ENCODE measurements around the gene TGM5. TPM values are rescaled to one million over a fixed set of nuclear protein-coding genes. Genes with fewer than 3 reads are reported as not detected.

Gene TGM5
- total and polyA plus RNA-seq, 2 donors (not counting 3 experiments of a cell fraction or from before 2014, with no cell fraction given), result not detected

GRCh38 chr15:43249236-43249635, 17.5 kb downstream of the TGM5 start:
- CTCF ChIA-PET, result interaction anchor here (4.6 kb wide), 1 partner anchor 23 kb away, joined by 28 read pairs; no protein-coding TSS in a partner anchor
- Histone ChIP-seq H3K9me1 (replicated peaks; ENCODE audit: control insufficient read depth, extremely low read depth, insufficient read depth, low read length) (no peaks in the 10 kb centered on the region), H2AFZ (ENCODE audit: low read depth, low read length) (no peak overlapping the region), H3K36me3 (ENCODE audit: control insufficient read depth in 2 of 2, extremely low read depth in 1 of 2, insufficient read depth in 2 of 2, low read length in 2 of 2) (no peaks in the 10 kb centered on the region), H3K4me3 (replicated peaks in 1 of 3; ENCODE audit: insufficient read depth in 1 of 3, low read depth in 1 of 3, low read length in 3 of 3) (no peak overlapping the region), H3K9me3 (replicated peaks; ENCODE audit: control insufficient read depth, insufficient read depth, low read length) (no peaks in the 10 kb centered on the region), H3K9ac (replicated peaks; ENCODE audit: extremely low read depth, insufficient read depth, low read length) (no peak overlapping the region), H4K20me1 (replicated peaks; ENCODE audit: control insufficient read depth, extremely low read depth, insufficient read depth, low read length) (no peaks in the 10 kb centered on the region), H3K27ac (ENCODE audit: insufficient read depth, low read depth, low read length) (no peak overlapping the region), H3K4me1 (ENCODE audit: control insufficient read depth, extremely low read depth, insufficient read depth, low read length) (no peaks in the 10 kb centered on the region), H3K4me2 (ENCODE audit: insufficient read depth, low read length) (no peak overlapping the region), H3K79me2 (ENCODE audit: control insufficient read depth, insufficient read depth, low read length) (no peaks in the 10 kb centered on the region), H3K27me3 (ENCODE audit: control insufficient read depth in 2 of 2, insufficient read depth in 2 of 2, low read length in 2 of 2) (peaks cover 9 to 12% of the 10 kb centered on the region in 2 experiments)
- TF ChIP-seq, protein P1, sequence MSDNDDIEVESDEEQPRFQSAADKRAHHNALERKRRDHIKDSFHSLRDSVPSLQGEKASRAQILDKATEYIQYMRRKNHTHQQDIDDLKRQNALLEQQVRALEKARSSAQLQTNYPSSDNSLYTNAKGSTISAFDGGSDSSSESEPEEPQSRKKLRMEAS (IDR thresholded peaks at IDR 0.05; ENCODE audit: insufficient read depth, insufficient read length), result no peak
- no peak for TF ChIP-seq FOS (IDR thresholded peaks at IDR 0.05; ENCODE audit: borderline replicate concordance, insufficient read depth, low read length)
- no peak for TF ChIP-seq CTCF (IDR thresholded peaks at IDR 0.05; ENCODE audit: extremely low read depth in 1 of 2, insufficient read depth in 1 of 2, low read depth in 1 of 2, low read length in 2 of 2)
- no peak for TF ChIP-seq EZH2 (IDR thresholded peaks at IDR 0.05; ENCODE audit: borderline replicate concordance, low read depth, low read length, severe bottlenecking)
- TF ChIP-seq GATA2 (IDR thresholded peaks at IDR 0.05; ENCODE audit: insufficient read depth, insufficient read length, low read depth, low read length), result no peak
- no peak for TF ChIP-seq MYC (IDR thresholded peaks at IDR 0.05; ENCODE audit: low read depth, low read length)
- no peak for TF ChIP-seq POLR2AphosphoS5 (IDR thresholded peaks at IDR 0.05; ENCODE audit: insufficient read depth, low read depth, low read length)
- no peak for TF ChIP-seq POLR2A (IDR thresholded peaks at IDR 0.05; ENCODE audit: low read depth, low read length)
- POLR2A ChIA-PET, result no interaction called here
- DNase-seq (ENCODE audit: low read depth, low spot score) (no peak), FAIRE-seq (no peak)
- intact Hi-C loops (cut with micrococcal nuclease) (no loop called here), dilution Hi-C loops (cut with MboI; ENCODE audit: extremely low pct_ligation_motif_present, low sequenced_read_pairs) (no loop called here)
- no TSS peak for BruUV-seq (replicated peaks)
